ENCODE measurements around the gene ABHD16B. TPM values are rescaled to one million over a fixed set of nuclear protein-coding genes. Genes with fewer than 3 reads are reported as not detected.

The ABHD16B gene
- total RNA-seq, 1 donor, result not detected

GRCh38 chr20:63836458-63837344, 24.6 kb upstream of the ABHD16B start:
- no peaks in the 10 kb centered on the region for H3K79me2 ChIP-seq (ENCODE audit: insufficient read depth, low read length)
- no peak overlapping the region for H2AFZ ChIP-seq (ENCODE audit: low read length)
- H3K27me3 ChIP-seq (ENCODE audit: insufficient read depth, low read length), result peaks cover 3% of the 10 kb centered on the region
- H3K4me2 ChIP-seq (ENCODE audit: insufficient read depth, low read length), result no peak overlapping the region
- no peak for TF ChIP-seq CTCF (IDR thresholded peaks at IDR 0.05; ENCODE audit: extremely low read depth, low read depth, low read length)
- H3K36me3 ChIP-seq (ENCODE audit: insufficient read depth, low read length), result no peaks in the 10 kb centered on the region
- H3K9me3 ChIP-seq (ENCODE audit: low read depth, low read length), result no peaks in the 10 kb centered on the region
- no peaks in the 10 kb centered on the region for H4K20me1 ChIP-seq (ENCODE audit: insufficient read depth, low read length)
- no peak overlapping the region for H3K27ac ChIP-seq (ENCODE audit: low read depth, low read length)
- peak; percentile 87 for DNase-seq (ENCODE audit: insufficient read length, low spot score, missing footprints)
- peaks cover 10% of the 10 kb centered on the region for H3K4me1 ChIP-seq (ENCODE audit: insufficient read depth, low read length)
- H3K4me3 ChIP-seq (ENCODE audit: insufficient read depth, low read length), result no peak overlapping the region

- Histone ChIP-seq H3K79me2 (ENCODE audit: insufficient read depth, low read length) (no peaks in the 10 kb centered on the region), H4K20me1 (ENCODE audit: insufficient read depth, low read length) (no peaks in the 10 kb centered on the region), H3K27me3 (ENCODE audit: insufficient read depth, low read length) (no peaks in the 10 kb centered on the region), H3K4me1 (ENCODE audit: insufficient read depth, low read length) (peaks cover 10% of the 10 kb centered on the region), H3K9me3 (ENCODE audit: low read depth, low read length) (no peaks in the 10 kb centered on the region), H3K36me3 (ENCODE audit: insufficient read depth, low read length) (no peaks in the 10 kb centered on the region), H3K27ac (ENCODE audit: low read depth, low read length) (no peak overlapping the region), H2AFZ (ENCODE audit: low read length) (no peak overlapping the region), H3K4me2 (ENCODE audit: insufficient read depth, low read length) (no peak overlapping the region), H3K4me3 (ENCODE audit: insufficient read depth, low read length) (no peak overlapping the region)
- DNase-seq (ENCODE audit: insufficient read length, low spot score, missing footprints), result peak; percentile 86
- TF ChIP-seq CTCF (IDR thresholded peaks at IDR 0.05; ENCODE audit: extremely low read depth, low read depth, low read length), result no peak
Observed at GRCh38 chr20:63837479-63837878, 23.8 kb upstream of the ABHD16B start.

GRCh38 chr20:63839620-63840019, 21.7 kb upstream of the ABHD16B start:
- H3K9me3 ChIP-seq (ENCODE audit: low read depth, low read length), result no peaks in the 10 kb centered on the region
- H3K4me2 ChIP-seq (ENCODE audit: insufficient read depth, low read length), result no peak overlapping the region
- H3K36me3 ChIP-seq (ENCODE audit: insufficient read depth, low read length), result no peaks in the 10 kb centered on the region
- H3K4me3 ChIP-seq (ENCODE audit: insufficient read depth, low read length), result no peak overlapping the region
- H3K27ac ChIP-seq (ENCODE audit: low read depth, low read length), result no peak overlapping the region
- TF ChIP-seq CTCF (IDR thresholded peaks at IDR 0.05; ENCODE audit: extremely low read depth, low read depth, low read length), result no peak
- DNase-seq (ENCODE audit: insufficient read length, low spot score, missing footprints), result no peak
- H3K4me1 ChIP-seq (ENCODE audit: insufficient read depth, low read length), result peaks cover 7% of the 10 kb centered on the region
- H2AFZ ChIP-seq (ENCODE audit: low read length), result no peak overlapping the region
- H3K27me3 ChIP-seq (ENCODE audit: insufficient read depth, low read length), result no peaks in the 10 kb centered on the region
- H4K20me1 ChIP-seq (ENCODE audit: insufficient read depth, low read length), result no peaks in the 10 kb centered on the region
- no peaks in the 10 kb centered on the region for H3K79me2 ChIP-seq (ENCODE audit: insufficient read depth, low read length)

- H3K27ac ChIP-seq (ENCODE audit: low read depth, low read length), result no peak overlapping the region
- no peak overlapping the region for H2AFZ ChIP-seq (ENCODE audit: low read length)
- no peaks in the 10 kb centered on the region for H3K36me3 ChIP-seq (ENCODE audit: insufficient read depth, low read length)
- TF ChIP-seq CTCF (IDR thresholded peaks at IDR 0.05; ENCODE audit: extremely low read depth, low read depth, low read length), result no peak
- peaks cover 5% of the 10 kb centered on the region for H3K27me3 ChIP-seq (ENCODE audit: insufficient read depth, low read length)
- H3K4me2 ChIP-seq (ENCODE audit: insufficient read depth, low read length), result no peak overlapping the region
- no peaks in the 10 kb centered on the region for H3K79me2 ChIP-seq (ENCODE audit: insufficient read depth, low read length)
- DNase-seq (ENCODE audit: insufficient read length, low spot score, missing footprints), result no peak
- no peaks in the 10 kb centered on the region for H3K4me1 ChIP-seq (ENCODE audit: insufficient read depth, low read length)
- H3K9me3 ChIP-seq (ENCODE audit: low read depth, low read length), result no peaks in the 10 kb centered on the region
- no peak overlapping the region for H3K4me3 ChIP-seq (ENCODE audit: insufficient read depth, low read length)
- H4K20me1 ChIP-seq (ENCODE audit: insufficient read depth, low read length), result no peaks in the 10 kb centered on the region
Observed at GRCh38 chr20:63840405-63840828, 20.9 kb upstream of the ABHD16B start.
